Type B pancreatic cell (in vitro differentiated cells): Measurements from ENCODE around the gene TMEM243. TPM values are rescaled to one million over a fixed set of nuclear protein-coding genes. Genes with fewer than 3 reads are reported as not detected.
"Not testable (repeated sequence)": the region's sequence is repeated elsewhere in the genome, so short reads cannot be mapped to it uniquely, and the experiment has no call there.

Experiments
- DNase-seq: peaks from one replicate; pipeline ENCODE4 v3.0.0; 2021; ENCODE audit warnings: mixed read lengths; ENCODE audit not compliant: unreplicated experiment; ENCODE audit errors: extremely low spot score
- H3K27ac Mint-ChIP-seq: 2 replicates; pipeline ENCODE4 v1.8.0; 2021; ENCODE audit warnings: mild to moderate bottlenecking, mixed read lengths
- H3K27me3 Mint-ChIP-seq: 2 replicates; pipeline ENCODE4 v1.8.0; 2021; ENCODE audit warnings: mixed read lengths
- H3K36me3 Mint-ChIP-seq: 2 replicates; pipeline ENCODE4 v1.8.0; 2021; ENCODE audit warnings: mixed read lengths
- H3K4me1 Mint-ChIP-seq: one replicate; pipeline ENCODE4 v1.8.0; 2021; ENCODE audit warnings: mixed read lengths; ENCODE audit not compliant: unreplicated experiment
- H3K4me3 Mint-ChIP-seq: 2 replicates; pipeline ENCODE4 v1.8.0; 2021; ENCODE audit warnings: mild to moderate bottlenecking, mixed read lengths
- H3K9me3 Mint-ChIP-seq: 2 replicates; pipeline ENCODE4 v1.8.0; 2021; ENCODE audit warnings: mixed read lengths
- long read RNA-seq: library from polyadenylated mRNA; unstranded; transcript quantifications from one replicate; pipeline ENCODE4 v2.0.0, GENCODE V29; 2020
- total RNA-seq: library from RNA; stranded (reverse); gene quantifications from 2 replicates; pipeline ENCODE4 v1.2.1, GENCODE V29; 2021; ENCODE audit warnings: low replicate concordance
- TF ChIP-seq, protein P1 (sequence below): fragments of 200-600 bp; sonication (generic); conservative IDR thresholded peaks from 2 replicates; pipeline ENCODE4 v1.5.0; 2021; ENCODE audit warnings: antibody characterized with exemption, mild to moderate bottlenecking

Gene TMEM243, protein sequence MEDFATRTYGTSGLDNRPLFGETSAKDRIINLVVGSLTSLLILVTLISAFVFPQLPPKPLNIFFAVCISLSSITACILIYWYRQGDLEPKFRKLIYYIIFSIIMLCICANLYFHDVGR
- 19.0 and 20.1 TPM in 2 replicates for total RNA-seq
- long read RNA-seq, transcript TMEM243-201 (4 exons, 1,063 nt), result major isoform, 10 of 15 reads
- long read RNA-seq, partial matches to known transcripts, result 0 of 15 reads
- long read RNA-seq, other reads (novel, unspliced or antisense), result 2 of 15 reads

GRCh38 chr7:87219545-87220025 is at the start of gene TMEM243:
TSS of gene TMEM243 (minus strand) at chr7:87219732. CDS start at chr7:87219503, 229 bp downstream.
- Mint-ChIP-seq H3K4me1 (peaks cover 21% of the 10 kb centered on the region), H3K36me3 (peaks cover 4% of the 10 kb centered on the region), H3K4me3 (peak within 1 kb of the TSS; percentile 95), H3K27ac (peak within 1 kb of the TSS; percentile 86), H3K27me3 (no peaks in the 10 kb centered on the region), H3K9me3 (no peaks in the 10 kb centered on the region)
- peak; percentile 79 for DNase-seq
- TF ChIP-seq, protein P1, sequence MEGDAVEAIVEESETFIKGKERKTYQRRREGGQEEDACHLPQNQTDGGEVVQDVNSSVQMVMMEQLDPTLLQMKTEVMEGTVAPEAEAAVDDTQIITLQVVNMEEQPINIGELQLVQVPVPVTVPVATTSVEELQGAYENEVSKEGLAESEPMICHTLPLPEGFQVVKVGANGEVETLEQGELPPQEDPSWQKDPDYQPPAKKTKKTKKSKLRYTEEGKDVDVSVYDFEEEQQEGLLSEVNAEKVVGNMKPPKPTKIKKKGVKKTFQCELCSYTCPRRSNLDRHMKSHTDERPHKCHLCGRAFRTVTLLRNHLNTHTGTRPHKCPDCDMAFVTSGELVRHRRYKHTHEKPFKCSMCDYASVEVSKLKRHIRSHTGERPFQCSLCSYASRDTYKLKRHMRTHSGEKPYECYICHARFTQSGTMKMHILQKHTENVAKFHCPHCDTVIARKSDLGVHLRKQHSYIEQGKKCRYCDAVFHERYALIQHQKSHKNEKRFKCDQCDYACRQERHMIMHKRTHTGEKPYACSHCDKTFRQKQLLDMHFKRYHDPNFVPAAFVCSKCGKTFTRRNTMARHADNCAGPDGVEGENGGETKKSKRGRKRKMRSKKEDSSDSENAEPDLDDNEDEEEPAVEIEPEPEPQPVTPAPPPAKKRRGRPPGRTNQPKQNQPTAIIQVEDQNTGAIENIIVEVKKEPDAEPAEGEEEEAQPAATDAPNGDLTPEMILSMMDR, result peak; percentile 51

DNA sequence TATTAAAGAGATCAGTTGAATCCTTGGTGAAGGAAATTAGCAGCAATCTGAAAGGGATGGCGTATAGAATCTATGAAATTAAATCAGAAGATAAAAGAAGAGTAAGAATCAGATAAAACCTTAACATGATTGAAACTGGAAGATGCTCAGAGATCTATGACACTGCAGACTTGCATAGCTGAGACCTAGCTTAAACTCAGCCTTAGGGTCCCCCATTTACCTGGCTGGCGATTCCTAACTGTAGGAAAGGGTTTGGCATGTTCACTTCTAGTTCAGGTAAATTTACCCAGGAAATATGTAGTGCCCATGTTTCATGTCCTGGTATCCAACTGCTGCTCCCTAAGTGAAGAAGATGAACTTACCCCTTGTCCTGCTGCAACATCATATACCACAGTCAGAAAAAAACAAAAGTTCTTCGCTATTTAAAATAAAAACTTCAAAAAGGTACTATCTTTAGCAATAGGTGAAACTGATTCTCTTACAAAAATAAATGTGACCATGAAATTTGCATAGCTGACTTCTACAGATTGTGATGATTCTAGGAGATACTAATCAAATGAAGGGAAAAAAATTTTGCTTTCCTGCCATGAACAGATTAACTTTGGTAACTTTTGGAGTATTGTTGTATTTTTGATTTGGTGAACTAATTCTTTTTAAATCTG is 47.8 kb upstream of the TMEM243 start:
- Mint-ChIP-seq H3K27ac (no peak overlapping the region), H3K4me3 (no peak overlapping the region), H3K27me3 (peaks cover 3% of the 10 kb centered on the region), H3K4me1 (no peaks in the 10 kb centered on the region), H3K36me3 (no peaks in the 10 kb centered on the region), H3K9me3 (no peaks in the 10 kb centered on the region)
- TF ChIP-seq, protein P1, result no peak
- DNase-seq, result no peak

DNA sequence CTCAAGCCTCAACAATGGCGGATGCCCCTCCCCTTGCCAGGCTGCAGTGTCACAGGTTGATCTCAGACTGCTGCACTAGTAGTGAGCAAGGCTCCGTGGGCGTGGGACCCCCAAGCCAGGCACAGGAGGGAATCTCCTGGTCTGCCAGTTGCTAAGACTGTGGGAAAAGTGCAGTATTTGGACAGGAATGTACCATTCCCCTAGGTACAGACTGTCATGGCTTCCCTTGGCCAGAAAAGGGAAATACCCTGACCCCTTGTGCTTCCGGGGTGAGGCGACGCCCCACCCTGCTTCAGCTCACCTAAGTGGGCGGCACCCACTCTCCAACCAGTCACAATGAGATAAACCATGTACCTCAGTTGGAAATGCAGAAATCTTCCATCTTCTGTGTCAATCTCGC is 44.0 kb upstream of the TMEM243 start:
- Mint-ChIP-seq H3K27me3 (peaks cover 3% of the 10 kb centered on the region), H3K4me1 (no peaks in the 10 kb centered on the region), H3K27ac (no peak overlapping the region), H3K4me3 (no peak overlapping the region), H3K36me3 (no peaks in the 10 kb centered on the region), H3K9me3 (no peaks in the 10 kb centered on the region)
- DNase-seq, result no peak
- TF ChIP-seq, protein P1, result no peak

- no peaks in the 10 kb centered on the region for H3K4me1 Mint-ChIP-seq
- H3K9me3 Mint-ChIP-seq, result no peaks in the 10 kb centered on the region
- peaks cover 22% of the 10 kb centered on the region for H3K27me3 Mint-ChIP-seq
- DNase-seq, result no peak
- H3K27ac Mint-ChIP-seq, result no peak overlapping the region
- no peak overlapping the region for H3K4me3 Mint-ChIP-seq
- TF ChIP-seq, protein P1, result no peak
- H3K36me3 Mint-ChIP-seq, result no peaks in the 10 kb centered on the region
These were observed 34.1 kb upstream of the TMEM243 start for GRCh38 chr7:87253589-87254087.

DNA sequence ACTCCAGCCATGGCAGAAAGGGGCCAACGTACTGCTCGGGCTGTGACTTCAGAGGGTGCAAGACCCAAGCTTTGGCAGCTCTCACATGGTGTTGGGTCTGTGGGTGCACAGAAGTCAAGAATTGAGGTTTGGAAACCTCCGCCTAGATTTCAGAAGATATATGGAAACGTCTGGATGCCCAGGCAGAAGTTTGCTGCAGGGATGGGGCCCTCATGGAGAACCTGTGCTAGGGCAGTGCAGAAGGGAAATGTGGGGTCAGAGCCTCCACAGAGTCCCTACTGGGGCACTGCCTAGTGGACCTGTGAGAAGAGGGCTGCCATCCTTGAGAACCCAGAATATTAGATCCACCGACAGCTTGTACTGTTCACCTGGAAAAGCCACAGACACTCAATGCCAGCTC is 26.1 kb upstream of the TMEM243 start:
- H3K9me3 Mint-ChIP-seq, H3K27ac Mint-ChIP-seq, H3K4me1 Mint-ChIP-seq, DNase-seq, H3K4me3 Mint-ChIP-seq, H3K36me3 Mint-ChIP-seq: not testable (repeated sequence)
- H3K27me3 Mint-ChIP-seq, result peaks cover 14% of the 10 kb centered on the region

DNA sequence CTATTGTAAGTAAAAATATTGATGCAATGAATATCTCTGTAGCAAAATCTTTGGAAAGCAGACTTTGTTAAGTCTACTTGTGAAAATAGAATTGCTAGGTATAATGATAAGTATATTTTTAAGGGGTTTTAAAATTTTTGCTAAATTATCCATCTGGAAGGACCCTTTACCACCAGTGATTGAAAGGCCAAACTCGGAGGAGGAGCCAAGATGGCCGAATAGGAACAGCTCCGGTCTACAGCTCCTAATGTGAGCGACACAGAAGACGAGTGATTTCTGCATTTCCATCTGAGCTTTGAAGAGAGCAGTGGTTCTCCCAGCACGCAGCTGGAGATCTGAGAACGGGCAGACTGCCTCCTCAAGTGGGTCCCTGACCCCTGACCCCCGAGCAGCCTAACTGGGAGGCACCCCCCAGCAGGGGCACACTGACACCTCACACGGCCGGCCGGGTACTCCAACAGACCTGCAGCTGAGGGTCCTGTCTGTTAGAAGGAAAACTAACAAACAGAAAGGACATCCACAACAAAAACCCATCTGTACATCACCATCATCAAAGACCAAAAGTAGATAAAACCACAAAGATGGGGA is 19.0 kb upstream of the TMEM243 start:
- not testable (repeated sequence) for H3K27me3 Mint-ChIP-seq, H3K9me3 Mint-ChIP-seq, H3K4me1 Mint-ChIP-seq, H3K27ac Mint-ChIP-seq, DNase-seq, H3K36me3 Mint-ChIP-seq, H3K4me3 Mint-ChIP-seq
